ENCODE data around the gene MTG2. TPM values are rescaled to one million over a fixed set of nuclear protein-coding genes. Genes with fewer than 3 reads are reported as not detected.

MTG2 gene
- total and polyA plus RNA-seq, 2 donors from 2014 or later, result 36.1 to 45.2 TPM

- no peaks in the 10 kb centered on the region for H3K36me3 ChIP-seq (ENCODE audit: control insufficient read depth in 2 of 3, insufficient read depth in 3 of 3, low read length in 3 of 3)
- FAIRE-seq (no peak), DNase-seq (peak; percentile 63 to 76 (median 71))
- no peak overlapping the region for H3K4me3 ChIP-seq (ENCODE audit: low read length in 3 of 3)
- peaks cover 3 to 18% (median 6%) of the 10 kb centered on the region in 3 donors for H3K4me1 ChIP-seq (ENCODE audit: control insufficient read depth in 2 of 3, insufficient read depth in 2 of 3, low read depth in 1 of 3, low read length in 3 of 3)
- peak overlapping the region in 1 of 3 donors; percentile 44 for H3K9ac ChIP-seq (ENCODE audit: low read length in 3 of 3)
- no peak overlapping the region for H3K27ac ChIP-seq (ENCODE audit: low read depth in 2 of 2, low read length in 2 of 2)
- intact Hi-C loops (cut with DNase I), result no loop called here
- TF ChIP-seq CTCF (IDR thresholded peaks at IDR 0.05; ENCODE audit: borderline replicate concordance, extremely low read depth, insufficient read depth), result no peak
- H3K27me3 ChIP-seq (ENCODE audit: control insufficient read depth, insufficient read depth, low read length), result no peaks in the 10 kb centered on the region
- no peaks in the 10 kb centered on the region for H3K9me3 ChIP-seq (ENCODE audit: control insufficient read depth in 2 of 3, insufficient read depth in 1 of 3, low read length in 3 of 3)
Observed at GRCh38 chr20:62236766-62237513, 54.1 kb downstream of the MTG2 start.

GRCh38 chr20:62237514-62237800 lies 54.6 kb downstream of the MTG2 start:
- DNase-seq (no peak), FAIRE-seq (no peak)
- Histone ChIP-seq H3K27me3 (ENCODE audit: control insufficient read depth, insufficient read depth, low read length) (no peaks in the 10 kb centered on the region), H3K9ac (ENCODE audit: low read length in 3 of 3) (peak overlapping the region in 1 of 3 donors; percentile 44), H3K27ac (ENCODE audit: low read depth in 2 of 2, low read length in 2 of 2) (peak overlapping the region in 1 of 2 donors; percentile 16), H3K4me1 (ENCODE audit: control insufficient read depth in 2 of 3, insufficient read depth in 2 of 3, low read depth in 1 of 3, low read length in 3 of 3) (peaks cover 3 to 18% (median 6%) of the 10 kb centered on the region in 3 donors), H3K36me3 (ENCODE audit: control insufficient read depth in 2 of 3, insufficient read depth in 3 of 3, low read length in 3 of 3) (no peaks in the 10 kb centered on the region), H3K4me3 (ENCODE audit: low read length in 3 of 3) (peak overlapping the region; percentile 67 to 71 (median 70)), H3K9me3 (ENCODE audit: control insufficient read depth in 2 of 3, insufficient read depth in 1 of 3, low read length in 3 of 3) (no peaks in the 10 kb centered on the region)
- no peak for TF ChIP-seq CTCF (IDR thresholded peaks at IDR 0.05; ENCODE audit: borderline replicate concordance, extremely low read depth, insufficient read depth)
- intact Hi-C loops (cut with DNase I), result no loop called here

GRCh38 chr20:62237801-62238568 lies 55.2 kb downstream of the MTG2 start, which contains the start of gene OSBPL2:
Gene OSBPL2 (plus strand): TSS chr20:62238521. CDS start chr20:62256185, 17,664 bp downstream.
- Histone ChIP-seq H3K27ac (ENCODE audit: low read depth in 2 of 2, low read length in 2 of 2) (peak within 1 kb of the TSS; percentile 57 to 64), H3K4me3 (ENCODE audit: low read length in 3 of 3) (peak within 1 kb of the TSS; percentile 71 to 77 (median 77)), H3K36me3 (ENCODE audit: control insufficient read depth in 2 of 3, insufficient read depth in 3 of 3, low read length in 3 of 3) (no peaks in the 10 kb centered on the region), H3K9me3 (ENCODE audit: control insufficient read depth in 2 of 3, insufficient read depth in 1 of 3, low read length in 3 of 3) (no peaks in the 10 kb centered on the region), H3K27me3 (ENCODE audit: control insufficient read depth, insufficient read depth, low read length) (no peaks in the 10 kb centered on the region), H3K9ac (ENCODE audit: low read length in 3 of 3) (peak within 1 kb of the TSS; percentile 37 to 55 (median 44)), H3K4me1 (ENCODE audit: control insufficient read depth in 2 of 3, insufficient read depth in 2 of 3, low read depth in 1 of 3, low read length in 3 of 3) (peaks cover 3 to 18% (median 6%) of the 10 kb centered on the region in 3 donors)
- peak; percentile 99 to 100 (median 100) for DNase-seq
- intact Hi-C loops (cut with DNase I), result no loop called here
- peak; percentile 5 for TF ChIP-seq CTCF (IDR thresholded peaks at IDR 0.05; ENCODE audit: borderline replicate concordance, extremely low read depth, insufficient read depth)
- peak; percentile 85 for FAIRE-seq

All from kidney (tissue), 14 donors.